Measurements from ENCODE around the gene STX17. TPM values are rescaled to one million over a fixed set of nuclear protein-coding genes. Genes with fewer than 3 reads are reported as not detected.
A peak's percentile ranks its signal among the peaks of the same experiment; 100 is the strongest.

The STX17 gene
- total and polyA plus RNA-seq, 2 of the 13 experiments (the other 11 are each of a cell fraction or from before 2014, with no cell fraction given) = 8.3 to 25.7 TPM

DNA sequence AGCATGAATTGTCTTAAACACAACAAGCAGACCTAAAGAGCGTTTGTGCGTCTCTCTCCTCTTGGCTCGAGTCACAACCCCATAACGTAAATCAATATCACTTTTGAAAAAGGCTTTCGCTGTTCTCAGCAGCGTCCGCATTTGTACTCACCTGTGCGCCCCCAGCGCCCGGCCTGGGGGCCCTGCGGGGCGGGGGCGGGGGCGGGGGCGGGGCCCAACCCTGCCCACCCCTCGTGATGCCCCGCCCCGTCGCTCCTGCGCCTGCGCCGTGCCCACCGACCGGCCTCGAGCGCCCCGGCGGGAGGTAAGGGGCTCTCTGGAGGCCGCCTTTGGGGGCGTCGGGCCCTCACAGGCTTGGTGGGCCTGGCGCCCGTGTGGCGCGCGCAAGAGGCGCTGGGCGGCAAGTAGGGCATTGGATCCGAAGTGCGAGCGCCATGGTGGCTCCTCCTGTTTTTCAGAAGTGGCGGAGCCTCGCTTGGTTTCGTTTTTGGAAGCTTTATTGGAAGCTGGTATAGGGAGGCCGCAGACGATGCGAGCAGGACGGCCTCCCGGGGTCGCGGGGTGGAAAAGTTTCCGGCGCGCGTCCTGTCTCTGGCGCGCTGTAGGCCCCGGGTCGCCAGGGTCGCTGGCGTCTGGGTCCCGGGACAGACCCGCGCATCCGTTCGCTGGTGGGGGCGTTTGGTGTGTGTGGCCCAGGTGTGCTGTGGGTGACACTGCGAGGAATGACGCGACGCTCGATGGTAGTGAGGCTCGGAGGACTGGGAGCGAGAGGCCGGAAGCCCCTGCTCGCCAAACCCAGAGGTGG is at the start of gene STX17 (continued):
- TF ChIP-seq MYC (CRISPR knock-in tag; IDR thresholded peaks at IDR 0.05; ENCODE audit: borderline replicate concordance) = peak; percentile 64; the same call in 1 of the 2 replicates
- TF ChIP-seq ZNF546 (CRISPR knock-in tag; conservative IDR thresholded peaks at IDR 0.05) = peak; percentile 58; the same call in 1 of the 2 replicates
- TF ChIP-seq ARNTL (CRISPR knock-in tag; IDR thresholded peaks at IDR 0.05) = no peak
- TF ChIP-seq, protein P1, sequence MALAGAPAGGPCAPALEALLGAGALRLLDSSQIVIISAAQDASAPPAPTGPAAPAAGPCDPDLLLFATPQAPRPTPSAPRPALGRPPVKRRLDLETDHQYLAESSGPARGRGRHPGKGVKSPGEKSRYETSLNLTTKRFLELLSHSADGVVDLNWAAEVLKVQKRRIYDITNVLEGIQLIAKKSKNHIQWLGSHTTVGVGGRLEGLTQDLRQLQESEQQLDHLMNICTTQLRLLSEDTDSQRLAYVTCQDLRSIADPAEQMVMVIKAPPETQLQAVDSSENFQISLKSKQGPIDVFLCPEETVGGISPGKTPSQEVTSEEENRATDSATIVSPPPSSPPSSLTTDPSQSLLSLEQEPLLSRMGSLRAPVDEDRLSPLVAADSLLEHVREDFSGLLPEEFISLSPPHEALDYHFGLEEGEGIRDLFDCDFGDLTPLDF (CRISPR knock-in tag; IDR thresholded peaks at IDR 0.05) = peak; percentile 39; the same call in 1 of the 2 replicates
- TF ChIP-seq, protein P2, sequence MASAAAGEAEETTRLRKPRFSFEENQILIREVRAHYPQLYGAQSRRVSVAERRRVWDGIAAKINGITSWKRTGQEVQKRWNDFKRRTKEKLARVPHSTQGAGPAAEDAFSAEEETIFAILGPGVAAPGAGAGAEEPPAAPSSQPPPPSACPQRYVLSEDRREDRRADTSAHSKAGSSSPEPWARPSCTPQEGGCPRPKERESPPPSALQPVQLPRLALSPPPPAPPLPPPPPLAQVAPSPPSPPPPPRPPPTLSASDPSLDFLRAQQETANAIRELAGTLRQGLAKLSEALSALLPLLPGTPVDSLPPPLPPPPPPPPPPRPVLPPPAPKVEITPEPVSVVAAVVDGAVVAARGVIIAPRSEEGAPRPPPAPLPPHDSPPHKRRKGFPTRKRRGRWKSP (CRISPR knock-in tag; IDR thresholded peaks at IDR 0.05) = 0 out of 2 replicates have a peak, but pooled peaks have one; percentile 48
- no peak for TF ChIP-seq MAFF (IDR thresholded peaks at IDR 0.05; ENCODE audit: low read depth, low read length)
- TF ChIP-seq, protein P3, sequence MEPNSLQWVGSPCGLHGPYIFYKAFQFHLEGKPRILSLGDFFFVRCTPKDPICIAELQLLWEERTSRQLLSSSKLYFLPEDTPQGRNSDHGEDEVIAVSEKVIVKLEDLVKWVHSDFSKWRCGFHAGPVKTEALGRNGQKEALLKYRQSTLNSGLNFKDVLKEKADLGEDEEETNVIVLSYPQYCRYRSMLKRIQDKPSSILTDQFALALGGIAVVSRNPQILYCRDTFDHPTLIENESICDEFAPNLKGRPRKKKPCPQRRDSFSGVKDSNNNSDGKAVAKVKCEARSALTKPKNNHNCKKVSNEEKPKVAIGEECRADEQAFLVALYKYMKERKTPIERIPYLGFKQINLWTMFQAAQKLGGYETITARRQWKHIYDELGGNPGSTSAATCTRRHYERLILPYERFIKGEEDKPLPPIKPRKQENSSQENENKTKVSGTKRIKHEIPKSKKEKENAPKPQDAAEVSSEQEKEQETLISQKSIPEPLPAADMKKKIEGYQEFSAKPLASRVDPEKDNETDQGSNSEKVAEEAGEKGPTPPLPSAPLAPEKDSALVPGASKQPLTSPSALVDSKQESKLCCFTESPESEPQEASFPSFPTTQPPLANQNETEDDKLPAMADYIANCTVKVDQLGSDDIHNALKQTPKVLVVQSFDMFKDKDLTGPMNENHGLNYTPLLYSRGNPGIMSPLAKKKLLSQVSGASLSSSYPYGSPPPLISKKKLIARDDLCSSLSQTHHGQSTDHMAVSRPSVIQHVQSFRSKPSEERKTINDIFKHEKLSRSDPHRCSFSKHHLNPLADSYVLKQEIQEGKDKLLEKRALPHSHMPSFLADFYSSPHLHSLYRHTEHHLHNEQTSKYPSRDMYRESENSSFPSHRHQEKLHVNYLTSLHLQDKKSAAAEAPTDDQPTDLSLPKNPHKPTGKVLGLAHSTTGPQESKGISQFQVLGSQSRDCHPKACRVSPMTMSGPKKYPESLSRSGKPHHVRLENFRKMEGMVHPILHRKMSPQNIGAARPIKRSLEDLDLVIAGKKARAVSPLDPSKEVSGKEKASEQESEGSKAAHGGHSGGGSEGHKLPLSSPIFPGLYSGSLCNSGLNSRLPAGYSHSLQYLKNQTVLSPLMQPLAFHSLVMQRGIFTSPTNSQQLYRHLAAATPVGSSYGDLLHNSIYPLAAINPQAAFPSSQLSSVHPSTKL (CRISPR knock-in tag; IDR thresholded peaks at IDR 0.05) = peak; percentile 54; the same call in 1 of the 2 replicates
- peak; percentile 37; the same call in 1 of the 2 replicates for TF ChIP-seq ZNF607 (CRISPR knock-in tag; IDR thresholded peaks at IDR 0.05; ENCODE audit: borderline replicate concordance)
- TF ChIP-seq HOXA3 (CRISPR knock-in tag; IDR thresholded peaks at IDR 0.05) = 0 out of 2 replicates have a peak, but pooled peaks have one; percentile 55
- TF ChIP-seq ZNF772 (CRISPR knock-in tag; IDR thresholded peaks at IDR 0.05) = peak; percentile 70; the same call in 1 of the 2 replicates
- TF ChIP-seq, protein P4, sequence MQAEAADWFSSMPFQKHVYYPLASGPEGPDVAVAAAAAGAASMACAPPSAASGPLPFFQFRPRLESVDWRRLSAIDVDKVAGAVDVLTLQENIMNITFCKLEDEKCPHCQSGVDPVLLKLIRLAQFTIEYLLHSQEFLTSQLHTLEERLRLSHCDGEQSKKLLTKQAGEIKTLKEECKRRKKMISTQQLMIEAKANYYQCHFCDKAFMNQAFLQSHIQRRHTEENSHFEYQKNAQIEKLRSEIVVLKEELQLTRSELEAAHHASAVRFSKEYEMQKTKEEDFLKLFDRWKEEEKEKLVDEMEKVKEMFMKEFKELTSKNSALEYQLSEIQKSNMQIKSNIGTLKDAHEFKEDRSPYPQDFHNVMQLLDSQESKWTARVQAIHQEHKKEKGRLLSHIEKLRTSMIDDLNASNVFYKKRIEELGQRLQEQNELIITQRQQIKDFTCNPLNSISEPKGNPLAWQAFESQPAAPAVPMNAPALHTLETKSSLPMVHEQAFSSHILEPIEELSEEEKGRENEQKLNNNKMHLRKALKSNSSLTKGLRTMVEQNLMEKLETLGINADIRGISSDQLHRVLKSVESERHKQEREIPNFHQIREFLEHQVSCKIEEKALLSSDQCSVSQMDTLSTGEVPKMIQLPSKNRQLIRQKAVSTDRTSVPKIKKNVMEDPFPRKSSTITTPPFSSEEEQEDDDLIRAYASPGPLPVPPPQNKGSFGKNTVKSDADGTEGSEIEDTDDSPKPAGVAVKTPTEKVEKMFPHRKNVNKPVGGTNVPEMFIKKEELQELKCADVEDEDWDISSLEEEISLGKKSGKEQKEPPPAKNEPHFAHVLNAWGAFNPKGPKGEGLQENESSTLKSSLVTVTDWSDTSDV (CRISPR knock-in tag; IDR thresholded peaks at IDR 0.05) = no peak
- TF ChIP-seq, protein P5, sequence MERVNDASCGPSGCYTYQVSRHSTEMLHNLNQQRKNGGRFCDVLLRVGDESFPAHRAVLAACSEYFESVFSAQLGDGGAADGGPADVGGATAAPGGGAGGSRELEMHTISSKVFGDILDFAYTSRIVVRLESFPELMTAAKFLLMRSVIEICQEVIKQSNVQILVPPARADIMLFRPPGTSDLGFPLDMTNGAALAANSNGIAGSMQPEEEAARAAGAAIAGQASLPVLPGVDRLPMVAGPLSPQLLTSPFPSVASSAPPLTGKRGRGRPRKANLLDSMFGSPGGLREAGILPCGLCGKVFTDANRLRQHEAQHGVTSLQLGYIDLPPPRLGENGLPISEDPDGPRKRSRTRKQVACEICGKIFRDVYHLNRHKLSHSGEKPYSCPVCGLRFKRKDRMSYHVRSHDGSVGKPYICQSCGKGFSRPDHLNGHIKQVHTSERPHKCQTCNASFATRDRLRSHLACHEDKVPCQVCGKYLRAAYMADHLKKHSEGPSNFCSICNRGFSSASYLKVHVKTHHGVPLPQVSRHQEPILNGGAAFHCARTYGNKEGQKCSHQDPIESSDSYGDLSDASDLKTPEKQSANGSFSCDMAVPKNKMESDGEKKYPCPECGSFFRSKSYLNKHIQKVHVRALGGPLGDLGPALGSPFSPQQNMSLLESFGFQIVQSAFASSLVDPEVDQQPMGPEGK (CRISPR knock-in tag; IDR thresholded peaks at IDR 0.05) = peak; percentile 91
- TF ChIP-seq ZFYVE20 (CRISPR knock-in tag; IDR thresholded peaks at IDR 0.05; ENCODE audit: borderline replicate concordance, low read depth) = no peak
- TF ChIP-seq RFXAP (CRISPR knock-in tag; IDR thresholded peaks at IDR 0.05; ENCODE audit: borderline replicate concordance) = peak; percentile 73
- TF ChIP-seq RARA (CRISPR knock-in tag; IDR thresholded peaks at IDR 0.05) = no peak

All from HepG2 (cell line).